ENCODE results near the gene TNRC6C. TPM values are rescaled to one million over a fixed set of nuclear protein-coding genes. Genes with fewer than 3 reads are reported as not detected.
"Not testable (repeated sequence)": the region's sequence is repeated elsewhere in the genome, so short reads cannot be mapped to it uniquely, and the experiment has no call there.

Gene TNRC6C
- total RNA-seq, 4 donors from 2014 or later, result 5.3 to 15.4 (median 6.8) TPM

- no peak overlapping the region for H3K4me3 ChIP-seq (ENCODE audit: low read depth, poor library complexity, severe bottlenecking)
- intact Hi-C loops (cut with DNase I; ENCODE audit: low total_unique reads), result loop anchor here (2.0 to 5.0 kb wide), 2 partner anchors 66 to 140 kb away; no protein-coding TSS in a partner anchor
- peak in 1 of 2 donors; percentile 96 for DNase-seq (ENCODE audit: low spot score in 2 of 2)
- TF ChIP-seq CTCF (IDR thresholded peaks at IDR 0.05) (peak in 1 of 3 donors; percentile 80), POLR2A (IDR thresholded peaks at IDR 0.05) (no peak)
- 53 to 62% methylated on average over 21 to 31 of the region's 33 CpGs for WGBS, 2 donors
Observed at GRCh38 chr17:78112518-78113471, 154.3 kb downstream of the TNRC6C start.

GRCh38 chr17:78113804-78114785 is 155.6 kb downstream of the TNRC6C start:
- no peak for DNase-seq (ENCODE audit: low spot score in 2 of 2)
- 87 to 89% methylated on average over 24 to 25 of the region's 25 CpGs for WGBS, 2 donors

GRCh38 chr17:78114831-78115723 is 156.6 kb downstream of the TNRC6C start:
- TF ChIP-seq CTCF (IDR thresholded peaks at IDR 0.05) (no peak), POLR2A (IDR thresholded peaks at IDR 0.05) (no peak)
- intact Hi-C loops (cut with DNase I; ENCODE audit: low total_unique reads), result loop anchor here (5.0 kb wide), 1 partner anchor 137 kb away; no protein-coding TSS in a partner anchor
- H3K4me3 ChIP-seq (ENCODE audit: low read depth, poor library complexity, severe bottlenecking), result no peak overlapping the region
- DNase-seq (ENCODE audit: low spot score in 2 of 2), result peak in 1 of 2 donors; percentile 85
- 45 to 49% methylated on average over 20 to 25 of the region's 28 CpGs for WGBS, 2 donors

More at GRCh38 chr17:78113804-78114785, 155.6 kb downstream of the TNRC6C start:
- H3K4me3 ChIP-seq (ENCODE audit: low read depth, poor library complexity, severe bottlenecking), result no peak overlapping the region
- TF ChIP-seq POLR2A (IDR thresholded peaks at IDR 0.05) (no peak), CTCF (IDR thresholded peaks at IDR 0.05) (no peak)
- intact Hi-C loops (cut with DNase I; ENCODE audit: low total_unique reads), result loop anchor here (2.0 to 5.0 kb wide), 2 partner anchors 65 to 138 kb away; no protein-coding TSS in a partner anchor

DNA sequence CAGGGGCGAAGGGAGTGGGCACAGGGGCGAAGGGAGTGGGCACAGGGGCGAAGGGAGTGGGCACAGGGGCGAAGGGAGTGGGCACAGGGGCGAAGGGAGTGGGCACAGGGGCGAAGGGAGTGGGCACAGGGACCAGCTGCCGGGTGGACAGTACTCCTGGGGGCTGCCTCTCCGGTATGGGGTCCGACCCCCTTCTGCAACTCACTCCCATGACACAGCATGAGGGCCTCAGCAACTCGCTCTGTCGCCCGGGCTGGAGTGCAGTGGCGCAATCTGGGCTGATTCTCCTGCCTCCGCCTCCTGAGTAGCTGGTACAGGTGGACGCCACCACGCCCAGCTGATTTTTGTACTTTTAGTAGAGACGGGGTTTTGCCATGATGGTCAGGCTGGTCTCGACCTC is 157.3 kb downstream of the TNRC6C start:
- WGBS, 2 donors, result 89 to 91% methylated on average over 14 to 15 of the region's 18 CpGs
- intact Hi-C loops (cut with DNase I; ENCODE audit: low total_unique reads); H3K4me3 ChIP-seq (ENCODE audit: low read depth, poor library complexity, severe bottlenecking); DNase-seq (ENCODE audit: low spot score in 2 of 2): not testable (repeated sequence)

DNA sequence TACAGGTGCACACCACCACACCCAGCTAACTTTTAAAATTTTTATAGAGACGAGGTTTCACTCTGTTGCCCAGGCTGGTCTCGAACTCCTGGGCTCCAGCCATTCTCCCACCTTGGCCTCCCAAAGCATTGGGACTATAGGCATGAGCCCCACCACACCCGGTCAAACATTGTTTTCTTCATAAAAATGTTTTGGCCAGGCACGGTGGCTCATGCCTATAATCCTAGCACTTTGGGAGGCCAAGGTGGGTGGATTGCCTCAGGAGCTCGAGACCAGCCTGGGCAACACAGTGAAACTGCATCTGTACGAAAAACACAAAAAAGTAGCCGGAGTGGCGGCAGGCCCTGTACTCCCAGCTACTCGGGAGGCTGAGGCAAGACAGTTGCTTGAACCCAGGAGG is 157.9 kb downstream of the TNRC6C start:
- TF ChIP-seq CTCF (IDR thresholded peaks at IDR 0.05) (no peak), POLR2A (IDR thresholded peaks at IDR 0.05) (no peak)
- no peak overlapping the region for H3K4me3 ChIP-seq (ENCODE audit: low read depth, poor library complexity, severe bottlenecking)
- 92 to 94% methylated on average over 9 of the region's 9 CpGs for WGBS, 2 donors
- DNase-seq (ENCODE audit: low spot score in 2 of 2), result no peak
- intact Hi-C loops (cut with DNase I; ENCODE audit: low total_unique reads), result no loop called here

Measured in lower leg skin (tissue), 4 donors.